CD4-positive, alpha-beta memory T cell (primary cell): ENCODE results near the gene LPXN. TPM values are rescaled to one million over a fixed set of nuclear protein-coding genes. Genes with fewer than 3 reads are reported as not detected.

ENCODE experiments used
- CTCF ChIA-PET: fragments of 350-600 bp; sonication (Branson Sonifier 250); formaldehyde crosslinking; loops from one replicate; lab custom pipeline; 2021; ENCODE audit warnings: inconsistent platforms; ENCODE audit not compliant: partially characterized antibody; lab: Charles Lee
- POLR2A ChIA-PET: fragments of 350-600 bp; sonication (Branson Sonifier 250); formaldehyde crosslinking; loops from one replicate; lab custom pipeline; 2021; ENCODE audit not compliant: partially characterized antibody; lab: Charles Lee
- DNase-seq, 5 donors: peaks; one replicate each; pipeline versions ENCODE4 v3.0.0 to v3.0.0-alpha.2; 2020 to 2022; ENCODE audit warnings: mixed read lengths in 1 of 5
- H3K27ac ChIP-seq: one replicate; pipeline ENCODE4 v1.7.0; 2013; ENCODE audit warnings: low read depth, low read length
- H3K27me3 ChIP-seq: 2 replicates; pipeline ENCODE4 v1.7.0; 2013; ENCODE audit warnings: mild to moderate bottlenecking, low read length, moderate library complexity; ENCODE audit not compliant: insufficient read depth
- H3K36me3 ChIP-seq: 2 replicates; pipeline ENCODE4 v1.7.0; 2013; ENCODE audit warnings: mild to moderate bottlenecking, low read length, moderate library complexity; ENCODE audit not compliant: insufficient read depth
- H3K4me1 ChIP-seq: 2 replicates; pipeline ENCODE4 v1.7.0; 2013; ENCODE audit warnings: mild to moderate bottlenecking, low read length, moderate library complexity; ENCODE audit not compliant: insufficient read depth
- H3K4me3 ChIP-seq, 2 donors: one replicate each; pipeline ENCODE4 v1.7.0; 2013; ENCODE audit warnings: low read length in 2 of 2, mild to moderate bottlenecking in 1 of 2
- H3K9me3 ChIP-seq, 2 donors: one replicate each; pipeline ENCODE4 v1.7.0; 2013; ENCODE audit warnings: low read length in 2 of 2, control low read depth in 1 of 2; ENCODE audit not compliant: control insufficient read depth in 1 of 2
- H3K27ac Mint-ChIP-seq, 7 donors: one replicate each; pipeline ENCODE4 v1.8.0; 2020 to 2021; ENCODE audit warnings: mixed read lengths in 7 of 7, mild to moderate bottlenecking in 6 of 7, inconsistent platforms in 3 of 7, moderate library complexity in 3 of 7
- H3K27me3 Mint-ChIP-seq, 2 donors: one replicate each; pipeline ENCODE4 v1.8.0; 2020 to 2021; ENCODE audit warnings: mixed read lengths in 2 of 2
- H3K36me3 Mint-ChIP-seq, 2 donors: one replicate each; pipeline ENCODE4 v1.8.0; 2020 to 2021; ENCODE audit warnings: mixed read lengths in 2 of 2, inconsistent platforms in 1 of 2, mild to moderate bottlenecking in 1 of 2
- H3K4me1 Mint-ChIP-seq, 4 donors: one replicate each; pipeline ENCODE4 v1.8.0; 2020 to 2021; ENCODE audit warnings: mixed read lengths in 4 of 4, mild to moderate bottlenecking in 1 of 4
- H3K4me3 Mint-ChIP-seq, 8 donors: one replicate each; pipeline ENCODE4 v1.8.0; 2020 to 2021; ENCODE audit warnings: mixed read lengths in 8 of 8, mild to moderate bottlenecking in 7 of 8, moderate library complexity in 6 of 8, inconsistent platforms in 3 of 8
- H3K9me3 Mint-ChIP-seq, 8 donors: one replicate each; pipeline ENCODE4 v1.8.0; 2020 to 2021; ENCODE audit warnings: mixed read lengths in 8 of 8, mild to moderate bottlenecking in 5 of 8, inconsistent platforms in 3 of 8, moderate library complexity in 1 of 8
- intact Hi-C: fragments of 100-400 bp; cut with micrococcal nuclease; formaldehyde crosslinking; loops from one replicate; pipeline ENCODE4 v1.15.1; 2023
- polyA plus RNA-seq, 2 donors: library from polyadenylated mRNA; unstranded; fragments of 300-500 nt; fragmentation: Illumina TruSeq; gene quantifications; one replicate each; pipeline ENCODE4 v1.2.3, GENCODE V29; 2021
- total RNA-seq, 2 experiments: library from RNA; stranded (reverse); gene quantifications; one replicate each; pipeline ENCODE4 v1.2.3, GENCODE V29; 2021

Gene LPXN
- total and polyA plus RNA-seq, 4 experiments from 2014 or later: 138 to 281 (median 199) TPM

GRCh38 chr11:58506935-58507334, 68.7 kb downstream of the LPXN start:
- peaks cover 8 to 44% of the 10 kb centered on the region in 2 donors for H3K36me3 Mint-ChIP-seq
- H3K9me3 Mint-ChIP-seq: no peaks in the 10 kb centered on the region
- Histone ChIP-seq H3K4me3 (no peak overlapping the region), H3K36me3 (no peaks in the 10 kb centered on the region), H3K27ac (no peak overlapping the region), H3K4me1 (no peaks in the 10 kb centered on the region), H3K9me3 (no peaks in the 10 kb centered on the region), H3K27me3 (no peaks in the 10 kb centered on the region)
- no peaks in the 10 kb centered on the region for H3K4me1 Mint-ChIP-seq
- POLR2A ChIA-PET: no interaction called here
- H3K4me3 Mint-ChIP-seq: no peak overlapping the region
- intact Hi-C loops: no loop called here
- H3K27me3 Mint-ChIP-seq: no peaks in the 10 kb centered on the region
- H3K27ac Mint-ChIP-seq: no peak overlapping the region
- CTCF ChIA-PET: no interaction called here
- no peak for DNase-seq

GRCh38 chr11:58505849-58506248, 69.8 kb downstream of the LPXN start:
- Histone ChIP-seq H3K9me3 (no peaks in the 10 kb centered on the region), H3K4me1 (no peaks in the 10 kb centered on the region), H3K36me3 (no peaks in the 10 kb centered on the region), H3K27me3 (no peaks in the 10 kb centered on the region), H3K27ac (no peak overlapping the region), H3K4me3 (no peak overlapping the region)
- CTCF ChIA-PET: interaction anchor here (0.6 kb wide), 1 partner anchor 905 kb away, joined by 3 read pairs; no protein-coding TSS in a partner anchor
- H3K36me3 Mint-ChIP-seq: peaks cover 8 to 44% of the 10 kb centered on the region in 2 donors
- H3K4me1 Mint-ChIP-seq: no peaks in the 10 kb centered on the region
- POLR2A ChIA-PET: no interaction called here
- H3K9me3 Mint-ChIP-seq: no peaks in the 10 kb centered on the region
- peak overlapping the region in 1 of 7 donors; percentile 31 for H3K27ac Mint-ChIP-seq
- no peaks in the 10 kb centered on the region for H3K27me3 Mint-ChIP-seq
- H3K4me3 Mint-ChIP-seq: no peak overlapping the region
- intact Hi-C loops: no loop called here
- DNase-seq: no peak

DNA sequence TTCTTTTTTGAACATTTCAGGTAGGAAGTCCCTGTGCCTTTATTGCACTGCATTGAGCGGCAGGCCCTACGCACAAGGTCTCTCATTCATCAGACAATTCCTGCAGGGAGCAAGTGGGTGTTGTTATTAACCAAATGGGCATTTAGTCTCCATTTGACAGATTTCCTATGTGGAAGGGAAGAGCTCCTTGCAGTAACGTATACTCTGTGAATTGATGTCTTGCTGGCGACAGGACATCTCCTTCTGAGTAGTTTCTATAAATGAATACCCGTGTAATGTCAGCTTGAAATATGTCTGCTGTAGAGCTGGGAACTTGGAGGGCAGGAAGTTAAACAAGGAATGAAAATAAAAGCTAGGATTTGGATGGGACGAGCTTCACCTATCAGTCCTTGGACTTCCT, 71.4 kb downstream of the LPXN start:
- H3K27ac ChIP-seq: no peak overlapping the region
- Mint-ChIP-seq H3K27me3 (no peaks in the 10 kb centered on the region), H3K4me1 (no peaks in the 10 kb centered on the region), H3K9me3 (no peaks in the 10 kb centered on the region), H3K36me3 (peaks cover 8 to 44% of the 10 kb centered on the region in 2 donors), H3K27ac (peak overlapping the region in 1 of 7 donors; percentile 69), H3K4me3 (no peak overlapping the region)
- intact Hi-C loops: no loop called here
- H3K4me3 ChIP-seq: no peak overlapping the region
- H3K9me3 ChIP-seq: no peaks in the 10 kb centered on the region
- no peak for DNase-seq
- ChIA-PET POLR2A (no interaction called here), CTCF (no interaction called here)
- H3K4me1 ChIP-seq: no peaks in the 10 kb centered on the region
- no peaks in the 10 kb centered on the region for H3K36me3 ChIP-seq
- H3K27me3 ChIP-seq: no peaks in the 10 kb centered on the region

GRCh38 chr11:58503361-58503856, 72.2 kb downstream of the LPXN start:
- peaks cover 4 to 8% (median 5%) of the 10 kb centered on the region in 4 donors for H3K4me1 Mint-ChIP-seq
- H3K27me3 Mint-ChIP-seq: no peaks in the 10 kb centered on the region
- H3K27me3 ChIP-seq: no peaks in the 10 kb centered on the region
- no peaks in the 10 kb centered on the region for H3K9me3 ChIP-seq
- H3K4me1 ChIP-seq: no peaks in the 10 kb centered on the region
- intact Hi-C loops: no loop called here
- H3K27ac ChIP-seq: no peak overlapping the region
- ChIA-PET CTCF (no interaction called here), POLR2A (no interaction called here)
- no peak overlapping the region for H3K4me3 Mint-ChIP-seq
- H3K4me3 ChIP-seq: no peak overlapping the region
- peak overlapping the region in 1 of 7 donors; percentile 9 for H3K27ac Mint-ChIP-seq
- no peaks in the 10 kb centered on the region for H3K36me3 ChIP-seq
- peaks cover 8 to 38% of the 10 kb centered on the region in 2 donors for H3K36me3 Mint-ChIP-seq
- no peaks in the 10 kb centered on the region for H3K9me3 Mint-ChIP-seq
- DNase-seq: no peak

DNA sequence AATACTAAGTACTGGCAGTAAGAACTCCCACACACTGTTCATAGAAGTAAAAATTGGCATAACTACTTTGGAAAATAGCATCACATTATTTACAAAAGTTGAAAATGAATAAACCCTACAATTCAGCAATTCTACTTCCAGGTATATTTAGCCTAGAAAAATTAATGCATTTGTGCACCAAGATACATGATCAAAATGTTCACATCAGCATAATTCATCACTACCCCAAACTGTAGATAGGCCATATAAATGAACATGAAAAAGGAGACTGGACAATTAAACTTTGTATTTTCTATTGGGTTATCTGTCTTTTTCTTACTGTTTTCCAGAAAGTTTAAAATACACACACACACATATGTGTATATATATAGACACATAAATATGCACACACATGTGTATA, 73.7 kb downstream of the LPXN start:
- Mint-ChIP-seq H3K36me3 (peaks cover 2 to 27% of the 10 kb centered on the region in 2 donors), H3K4me1 (peaks cover 7 to 16% (median 11%) of the 10 kb centered on the region in 4 donors), H3K27ac (no peak overlapping the region), H3K4me3 (no peak overlapping the region), H3K27me3 (no peaks in the 10 kb centered on the region), H3K9me3 (no peaks in the 10 kb centered on the region)
- Histone ChIP-seq H3K27ac (no peak overlapping the region), H3K36me3 (no peaks in the 10 kb centered on the region), H3K9me3 (no peaks in the 10 kb centered on the region), H3K4me1 (no peaks in the 10 kb centered on the region), H3K4me3 (no peak overlapping the region), H3K27me3 (no peaks in the 10 kb centered on the region)
- ChIA-PET POLR2A (no interaction called here), CTCF (no interaction called here)
- no peak for DNase-seq
- intact Hi-C loops: no loop called here

GRCh38 chr11:58498464-58498863, 77.2 kb downstream of the LPXN start:
- H3K27ac ChIP-seq: no peak overlapping the region
- ChIA-PET POLR2A (interaction anchor here (1.1 kb wide), 1 partner anchor 10 kb away, joined by 3 read pairs; no protein-coding TSS in a partner anchor), CTCF (no interaction called here)
- Mint-ChIP-seq H3K4me3 (no peak overlapping the region), H3K9me3 (no peaks in the 10 kb centered on the region), H3K27me3 (no peaks in the 10 kb centered on the region), H3K4me1 (peaks cover 7 to 16% (median 11%) of the 10 kb centered on the region in 4 donors), H3K27ac (peak overlapping the region in 2 of 7 donors; percentile 4 to 17), H3K36me3 (peaks cover 0 to 10% of the 10 kb centered on the region in 2 donors)
- no peaks in the 10 kb centered on the region for H3K4me1 ChIP-seq
- no peak for DNase-seq
- H3K9me3 ChIP-seq: no peaks in the 10 kb centered on the region
- no peaks in the 10 kb centered on the region for H3K36me3 ChIP-seq
- no peaks in the 10 kb centered on the region for H3K27me3 ChIP-seq
- no peak overlapping the region for H3K4me3 ChIP-seq
- intact Hi-C loops: no loop called here

GRCh38 chr11:58497951-58498350, 77.7 kb downstream of the LPXN start:
- Histone ChIP-seq H3K36me3 (no peaks in the 10 kb centered on the region), H3K27ac (no peak overlapping the region), H3K4me3 (no peak overlapping the region), H3K4me1 (no peaks in the 10 kb centered on the region), H3K27me3 (no peaks in the 10 kb centered on the region), H3K9me3 (no peaks in the 10 kb centered on the region)
- H3K27me3 Mint-ChIP-seq: no peaks in the 10 kb centered on the region
- no peak overlapping the region for H3K4me3 Mint-ChIP-seq
- H3K27ac Mint-ChIP-seq: peak overlapping the region in 4 of 7 donors; percentile 10 to 61 (median 34)
- H3K36me3 Mint-ChIP-seq: peaks cover 0 to 5% of the 10 kb centered on the region in 2 donors
- ChIA-PET POLR2A (no interaction called here), CTCF (no interaction called here)
- intact Hi-C loops: no loop called here
- H3K9me3 Mint-ChIP-seq: no peaks in the 10 kb centered on the region
- DNase-seq: no peak
- H3K4me1 Mint-ChIP-seq: peaks cover 7 to 16% (median 11%) of the 10 kb centered on the region in 4 donors
